Activated T-cell treated with anti-CD3 and anti-CD28 coated beads, Interleukin-2, amount 50 U/mL, for 48 hours (primary cell): ENCODE measurements around the gene C1orf87.

Source experiments
- DNase-seq, 2 experiments: peaks; one replicate each; pipeline ENCODE4 v3.0.0-alpha.2; 2020

C1orf87 gene

DNA sequence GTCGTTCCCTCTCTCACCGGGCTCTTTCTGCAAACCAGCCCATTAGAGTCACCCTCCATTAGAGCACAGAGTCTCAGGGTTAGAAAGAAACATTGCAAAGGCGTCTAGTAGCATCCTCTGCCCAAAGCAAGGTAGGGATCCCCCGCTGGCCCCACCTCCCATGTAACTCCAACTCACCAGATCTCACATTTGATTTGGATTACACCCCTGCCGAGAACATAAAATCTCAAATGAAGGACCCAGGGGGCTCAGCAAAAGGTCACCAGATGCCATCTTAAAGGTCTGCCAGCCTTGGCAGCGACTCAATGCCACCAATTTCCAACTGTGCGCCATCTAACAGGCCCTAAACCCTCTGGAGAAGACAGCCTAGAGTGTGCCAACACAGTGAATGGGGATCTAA is 14.1 kb downstream of the C1orf87 start:
- DNase-seq: no peak

GRCh38 chr1:60055336-60055735 is 18.2 kb downstream of the C1orf87 start:
- DNase-seq: no peak

DNA sequence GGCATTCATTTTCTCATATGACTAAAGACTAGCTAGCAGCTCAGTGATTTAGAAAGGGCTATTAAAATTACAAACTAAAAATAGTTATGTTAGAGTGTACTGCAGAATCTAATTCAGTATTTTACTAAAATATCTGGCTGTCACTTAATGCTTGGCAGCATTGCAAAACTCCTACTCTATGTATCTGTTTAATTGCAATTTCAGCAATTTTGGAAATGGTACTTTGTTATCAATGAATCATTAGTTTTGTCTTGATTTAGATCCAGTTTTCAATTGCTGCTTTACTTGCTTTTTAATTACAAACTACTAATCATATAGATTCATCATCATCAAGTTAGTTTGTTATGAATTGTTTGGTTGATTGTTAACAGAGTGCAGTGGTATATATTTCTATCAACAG is 19.2 kb downstream of the C1orf87 start:
- DNase-seq: no peak

DNA sequence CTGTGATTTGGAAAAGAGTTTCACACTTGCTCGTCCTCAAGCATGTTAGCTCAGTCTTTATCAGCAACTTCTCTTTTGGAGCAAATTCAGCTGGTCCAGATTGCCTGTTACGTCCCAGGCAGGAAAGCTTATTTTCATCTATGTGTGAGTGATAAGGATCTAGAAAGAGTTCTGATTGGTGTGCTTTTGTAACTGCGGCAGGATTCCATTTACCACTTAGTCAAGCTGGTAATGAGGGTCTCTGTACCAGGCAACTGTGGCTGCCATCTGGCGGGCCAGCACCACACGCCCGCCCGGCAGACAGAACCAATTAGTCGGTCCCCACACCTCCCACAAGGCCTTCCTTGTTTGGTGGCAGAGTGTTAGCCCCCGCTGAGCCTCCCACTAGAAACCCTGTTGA is 21.0 kb downstream of the C1orf87 start:
- no peak for DNase-seq

DNA sequence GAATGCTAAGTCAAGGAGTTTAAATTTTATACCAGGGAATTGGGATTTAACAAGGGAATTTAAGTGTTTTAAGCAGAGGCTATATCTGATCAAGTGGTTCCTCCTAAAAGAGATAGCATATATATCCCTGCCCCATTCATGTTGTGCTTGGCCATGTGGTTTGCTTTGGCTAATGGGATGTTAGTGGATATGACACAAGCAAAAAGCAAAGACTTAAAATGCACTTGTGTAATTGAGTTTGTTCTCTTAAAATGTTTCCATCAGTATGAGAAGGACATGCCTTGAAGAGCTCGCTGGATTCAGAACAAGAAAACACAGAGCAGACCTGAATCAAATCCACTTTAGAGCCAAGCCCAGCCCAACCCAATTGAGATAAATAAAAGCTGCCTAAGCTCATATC is 22.4 kb downstream of the C1orf87 start:
- DNase-seq: no peak

DNA sequence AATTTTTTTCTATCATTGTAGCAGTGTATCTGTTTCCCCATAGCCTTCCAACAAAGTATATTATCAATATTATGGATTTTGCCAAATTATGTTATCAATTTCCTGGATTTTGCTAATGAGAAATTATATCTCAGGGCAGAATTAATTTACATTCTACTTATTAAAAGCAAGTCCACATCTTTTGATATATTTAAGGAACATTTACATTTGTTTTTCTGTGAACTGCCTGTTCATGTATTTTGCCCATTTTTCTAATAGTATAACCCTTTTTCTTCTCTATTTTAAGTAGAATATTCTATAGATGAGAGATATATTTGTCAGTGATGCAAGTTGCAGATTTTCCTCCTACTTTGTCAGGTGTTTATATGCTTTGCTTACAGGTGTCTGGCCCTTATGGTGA is 24.4 kb downstream of the C1orf87 start:
- no peak for DNase-seq

- DNase-seq: no peak
These were observed 28.7 kb downstream of the C1orf87 start for GRCh38 chr1:60044881-60045280.

DNA sequence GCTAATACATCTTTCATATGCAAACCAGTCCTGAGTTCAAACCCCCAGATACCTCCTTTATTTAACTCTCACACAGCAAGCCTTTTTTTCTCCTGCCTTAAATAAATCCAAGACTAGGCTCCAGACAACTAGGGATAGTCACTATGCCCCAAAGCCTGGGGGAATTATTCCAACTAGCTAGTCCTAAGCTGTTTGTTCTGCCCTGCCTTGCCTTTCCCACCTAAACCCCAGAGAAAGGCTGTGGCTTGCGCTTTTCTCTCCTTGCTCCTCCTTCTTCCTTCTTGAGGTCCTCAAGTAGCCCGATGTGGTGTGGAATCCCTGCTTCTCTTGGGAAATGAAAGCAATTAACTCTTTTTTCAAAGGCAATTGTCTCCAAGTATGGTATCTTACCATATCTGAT is 31.8 kb downstream of the C1orf87 start:
- DNase-seq: no peak

- DNase-seq: no peak
These were observed 35.9 kb downstream of the C1orf87 start for GRCh38 chr1:60037669-60038068.

- no peak for DNase-seq
These were observed 36.6 kb downstream of the C1orf87 start for GRCh38 chr1:60036856-60037460.

GRCh38 chr1:60035921-60036320 is 37.6 kb downstream of the C1orf87 start:
- no peak for DNase-seq

DNA sequence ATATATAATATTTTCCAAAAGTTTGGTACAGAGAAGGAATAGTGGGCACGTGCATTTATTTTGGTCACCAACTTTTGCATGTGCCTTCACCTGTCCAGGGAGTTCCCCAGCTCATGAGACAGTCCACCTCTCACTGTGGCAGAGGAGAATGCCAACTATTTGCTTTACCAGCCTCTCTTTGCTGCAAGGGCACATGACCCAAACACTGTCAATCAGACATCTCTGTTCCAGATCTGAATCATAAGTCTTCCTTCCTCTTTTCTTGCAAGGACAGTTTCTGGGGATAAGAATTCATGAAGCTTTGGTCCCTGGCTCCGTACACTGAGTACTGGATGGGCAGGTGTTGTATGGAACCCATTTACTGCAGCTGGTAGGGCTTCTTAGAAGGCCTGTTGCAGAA is 38.6 kb downstream of the C1orf87 start:
- DNase-seq: no peak

- no peak for DNase-seq
These were observed 40.5 kb downstream of the C1orf87 start for GRCh38 chr1:60033066-60033465.

DNA sequence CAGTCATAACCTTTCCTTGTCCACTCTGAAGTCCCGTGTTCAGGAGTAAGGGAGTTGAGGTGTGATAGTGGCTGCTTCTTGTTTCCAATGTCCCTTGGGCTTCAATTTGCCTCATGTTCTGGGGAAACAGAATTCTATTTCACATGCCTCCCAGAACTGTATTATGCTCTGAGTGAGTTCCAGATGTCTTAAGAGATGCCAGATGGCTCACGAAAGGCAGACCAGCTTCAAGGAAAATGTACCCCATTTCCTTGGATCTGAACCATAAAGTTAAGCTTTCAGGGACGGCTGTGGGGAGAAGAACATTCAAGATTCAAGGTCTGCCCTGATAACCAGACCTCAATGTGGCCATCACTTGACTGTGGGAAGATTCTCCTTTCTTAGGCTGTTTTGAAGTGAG is 42.4 kb downstream of the C1orf87 start:
- DNase-seq: no peak

- DNase-seq: no peak
These were observed 48.0 kb downstream of the C1orf87 start for GRCh38 chr1:60025552-60025951.

DNA sequence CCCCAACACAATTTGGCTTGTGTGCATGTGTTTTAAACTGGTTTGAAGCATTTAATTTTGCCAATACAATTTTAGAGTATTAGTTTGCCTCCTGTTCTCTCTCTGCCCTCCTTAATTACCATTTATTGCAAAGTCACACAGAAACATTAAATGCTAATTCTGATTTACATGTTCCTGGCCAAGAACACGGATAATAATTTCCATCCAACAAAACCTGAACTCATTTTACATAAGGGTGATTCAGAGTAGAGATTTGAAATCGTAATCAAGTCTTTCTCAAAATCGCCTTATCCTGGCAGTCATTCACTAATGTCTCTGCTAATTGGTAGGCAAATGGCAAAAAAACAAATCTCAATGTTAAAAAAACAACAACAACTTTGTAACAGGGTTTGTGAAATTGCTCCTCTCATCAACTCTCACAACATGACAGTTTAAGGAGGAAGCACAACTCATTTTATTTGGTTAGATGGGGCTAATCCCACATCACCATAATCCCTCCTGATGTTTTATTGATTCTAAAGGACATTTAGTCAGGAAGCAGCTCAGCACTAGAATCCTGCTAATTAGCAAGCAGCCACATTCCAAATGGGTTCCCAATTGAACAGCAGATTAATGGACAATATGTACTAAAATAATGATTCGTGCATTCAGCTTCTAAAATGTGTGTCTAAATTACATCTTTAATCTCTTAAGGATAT is 55.9 kb downstream of the C1orf87 start:
- no peak for DNase-seq

GRCh38 chr1:60010690-60011089 is 62.9 kb downstream of the C1orf87 start:
- no peak for DNase-seq

GRCh38 chr1:60008500-60008899 is 65.1 kb downstream of the C1orf87 start:
- no peak for DNase-seq

DNA sequence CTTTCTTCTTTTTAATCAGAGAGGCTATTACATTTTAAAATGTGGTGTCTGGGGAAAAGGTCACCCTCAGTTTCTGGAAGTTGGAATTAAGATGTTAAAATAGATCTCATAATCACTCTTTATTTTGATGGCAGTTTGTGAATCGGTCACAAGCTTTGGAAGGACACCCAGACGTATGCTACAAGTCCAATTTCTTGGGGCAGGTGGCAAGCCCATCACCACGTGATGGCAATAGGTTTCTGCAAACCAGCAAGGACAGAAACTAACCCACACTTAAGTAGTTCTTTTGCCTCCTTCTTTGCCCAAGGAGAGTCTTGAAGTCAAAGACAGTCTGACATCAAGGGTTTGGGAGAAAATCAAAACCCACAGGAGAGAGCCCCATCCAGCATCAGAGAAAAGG is 72.9 kb downstream of the C1orf87 start:
- DNase-seq: no peak

GRCh38 chr1:59999746-60000145 is 73.8 kb downstream of the C1orf87 start:
- DNase-seq: no peak

- DNase-seq: no peak
These were observed 74.6 kb downstream of the C1orf87 start for GRCh38 chr1:59999006-59999405.

DNA sequence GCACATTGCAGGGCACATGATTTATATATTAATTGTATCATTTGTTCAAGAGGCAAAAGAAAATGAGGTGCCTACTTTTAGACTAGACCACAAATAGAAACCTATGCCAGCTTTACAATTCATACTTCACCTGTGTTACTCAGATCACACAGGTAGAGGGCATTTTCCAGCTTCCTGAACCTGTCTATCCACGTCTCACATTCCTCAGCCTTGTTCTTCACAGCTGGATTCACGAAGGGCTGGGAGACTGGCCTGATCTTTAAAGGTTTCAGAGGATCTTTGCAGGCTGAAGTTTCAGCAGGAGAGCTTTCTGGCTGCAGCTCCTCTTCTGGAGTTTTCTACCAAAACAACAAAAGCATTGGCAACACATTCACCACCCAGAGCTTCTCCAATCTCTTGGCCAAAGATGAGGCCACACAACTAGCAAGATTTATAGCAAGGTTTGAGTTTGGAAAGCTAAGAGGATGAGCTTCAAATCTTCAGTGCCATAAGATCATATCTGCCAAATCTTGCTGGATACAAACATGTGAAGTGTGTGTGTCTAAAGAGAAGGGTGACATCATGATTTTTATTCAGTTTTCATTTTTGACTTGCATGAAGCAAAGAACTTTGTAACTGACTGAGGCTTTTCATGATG is 76.0 kb downstream of the C1orf87 start:
- DNase-seq: no peak

DNA sequence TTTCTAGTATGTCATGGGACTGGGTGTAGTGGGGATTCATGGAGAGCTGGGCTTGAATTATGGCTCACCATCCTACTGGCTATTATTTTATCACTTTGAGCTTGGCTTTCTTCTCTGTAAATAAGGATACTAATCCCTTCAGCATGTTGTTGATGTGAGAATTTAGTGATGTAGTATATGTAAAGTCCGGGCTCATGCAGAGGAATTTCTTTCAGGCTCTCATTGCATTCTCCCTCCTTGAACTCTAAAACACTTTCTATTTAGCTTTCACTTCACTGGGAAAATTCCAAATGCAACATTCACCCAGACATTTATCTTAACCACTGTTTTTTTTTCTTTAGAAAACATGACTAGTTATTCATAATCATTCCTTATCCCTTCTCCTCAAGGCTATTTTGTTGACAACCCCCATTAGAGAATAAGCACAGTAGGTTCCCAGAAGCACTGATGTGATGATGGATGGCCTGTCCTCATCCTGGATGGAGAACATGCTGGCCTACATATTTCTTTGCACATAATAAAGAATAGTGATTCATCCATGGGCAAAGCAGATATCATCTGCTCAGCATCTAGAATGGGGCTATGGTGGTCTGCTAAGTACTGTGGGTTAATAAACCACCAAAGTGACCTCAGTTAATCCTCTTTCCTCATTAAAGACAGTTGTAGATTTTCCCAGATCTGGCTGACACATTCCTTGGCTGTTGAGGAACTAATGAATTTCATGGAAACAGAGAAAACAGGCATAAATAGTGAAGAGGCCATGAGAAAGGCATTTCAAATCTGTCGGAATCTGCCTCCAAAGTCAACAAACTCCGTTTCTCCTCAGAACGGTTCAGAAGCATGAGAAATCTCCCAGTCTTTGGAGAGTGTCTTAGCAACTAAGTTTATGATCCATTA is 79.0 kb downstream of the C1orf87 start:
- no peak for DNase-seq
